ENCODE measurements around the gene XPO5.

GRCh38 chr6:43544461-43544860 lies 31.4 kb downstream of the XPO5 start:
- TF ChIP-seq YY1 (IDR thresholded peaks at IDR 0.05; ENCODE audit: insufficient read depth, insufficient read length) (no peak), ZNF274 (IDR thresholded peaks at IDR 0.05; ENCODE audit: low read depth, low read length) (no peak)
